GM11168 (cell line): ENCODE data around the gene ADAMTS19.

ENCODE experiments used
- in situ Hi-C: fragments of 300-500 bp; cut with MboI; formaldehyde crosslinking; loops from one replicate; pipeline ENCODE4 v1.12.0; 2022; ENCODE audit warnings: low sequenced_read_pairs; ENCODE audit not compliant: unreplicated experiment

The ADAMTS19 gene

DNA sequence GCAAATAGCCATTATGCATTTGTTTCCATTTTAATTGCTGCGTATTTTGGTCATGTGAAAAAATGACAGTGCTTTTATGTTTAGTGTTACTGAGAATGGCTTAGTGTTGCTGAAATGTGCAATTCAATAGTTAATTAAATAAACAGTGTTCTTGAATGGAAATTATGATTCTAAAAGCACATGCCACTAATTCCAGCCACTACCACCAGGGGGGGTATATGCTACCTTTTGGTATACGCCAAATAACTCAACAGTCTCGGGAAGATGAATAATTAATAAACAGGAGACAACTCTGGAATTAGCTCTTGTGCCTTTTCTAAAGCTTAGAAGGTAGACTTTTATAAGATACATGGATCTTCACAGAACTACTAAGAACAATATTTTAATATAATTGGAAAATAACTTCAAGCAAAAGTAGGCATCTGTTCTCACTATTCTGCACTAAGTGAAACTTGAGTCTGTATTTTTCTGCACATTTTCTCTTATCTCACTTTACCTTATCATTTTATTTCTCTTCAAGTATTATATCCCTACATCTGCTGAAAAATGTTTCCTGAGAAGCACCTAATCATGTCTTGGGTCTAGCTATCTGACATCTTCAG lies 204.3 kb downstream of the ADAMTS19 start:
- in situ Hi-C loops = no loop called here

DNA sequence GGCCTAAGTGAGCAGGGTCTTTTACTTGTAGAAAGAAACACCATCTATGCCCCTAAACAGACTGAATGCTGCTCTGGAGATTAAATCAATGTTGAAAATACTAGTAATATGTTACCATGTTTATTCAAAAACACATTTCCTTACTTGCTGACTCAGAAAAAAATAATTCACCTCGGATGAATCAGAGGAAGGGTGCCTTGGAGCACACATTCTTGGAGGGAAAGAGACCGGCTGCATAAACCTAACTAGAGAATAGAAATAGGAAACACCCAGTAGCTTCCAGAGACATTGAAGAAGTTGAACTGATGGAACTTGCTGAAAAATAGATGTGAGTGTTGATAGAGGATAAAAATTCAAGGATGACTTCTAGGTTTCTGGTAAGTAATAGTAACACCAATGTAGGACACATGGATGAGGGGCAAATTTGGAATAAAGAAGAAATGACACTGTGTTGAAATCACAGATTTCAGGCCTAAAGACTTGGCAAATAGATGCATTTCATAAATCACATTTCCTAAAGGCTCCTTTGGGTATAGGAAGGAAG lies 210.9 kb downstream of the ADAMTS19 start:
- in situ Hi-C loops = no loop called here

- in situ Hi-C loops = no loop called here
Observed at GRCh38 chr5:129672006-129672405, 211.9 kb downstream of the ADAMTS19 start.

DNA sequence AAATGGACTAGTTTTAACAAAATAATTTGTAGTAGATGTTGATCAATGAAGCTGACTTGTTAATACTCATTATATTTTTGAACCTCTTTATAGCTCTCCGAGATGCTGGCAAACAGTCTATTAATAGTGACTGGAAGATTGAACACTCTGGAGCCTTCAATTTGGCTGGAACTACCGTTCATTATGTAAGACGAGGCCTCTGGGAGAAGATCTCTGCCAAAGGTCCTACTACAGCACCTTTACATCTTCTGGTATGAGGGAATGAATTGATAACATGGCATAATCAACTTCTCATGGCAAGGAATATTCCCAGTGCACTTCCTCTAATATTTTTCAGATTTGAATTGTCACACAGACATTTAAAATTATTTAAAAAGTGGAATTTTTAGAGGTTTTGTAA lies 219.6 kb downstream of the ADAMTS19 start:
- in situ Hi-C loops = no loop called here

DNA sequence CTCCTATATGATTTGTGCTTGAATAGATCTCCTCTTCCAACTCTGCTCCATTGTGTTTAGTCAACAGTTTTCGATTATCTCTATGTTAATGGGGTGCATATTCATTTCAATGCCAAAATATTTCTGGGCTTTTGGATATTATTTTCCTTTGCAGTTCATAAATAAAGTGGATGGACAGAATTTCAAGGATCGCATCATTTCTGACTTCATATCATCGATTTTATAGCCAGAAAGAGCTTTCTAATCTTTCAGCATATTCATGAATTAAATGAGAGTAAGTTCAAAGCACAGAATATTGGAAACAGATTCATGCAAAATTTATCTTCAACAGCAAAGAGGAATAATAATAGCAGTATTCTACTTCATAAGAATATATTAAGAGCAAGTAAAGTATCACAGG lies 227.8 kb downstream of the ADAMTS19 start:
- in situ Hi-C loops = no loop called here

DNA sequence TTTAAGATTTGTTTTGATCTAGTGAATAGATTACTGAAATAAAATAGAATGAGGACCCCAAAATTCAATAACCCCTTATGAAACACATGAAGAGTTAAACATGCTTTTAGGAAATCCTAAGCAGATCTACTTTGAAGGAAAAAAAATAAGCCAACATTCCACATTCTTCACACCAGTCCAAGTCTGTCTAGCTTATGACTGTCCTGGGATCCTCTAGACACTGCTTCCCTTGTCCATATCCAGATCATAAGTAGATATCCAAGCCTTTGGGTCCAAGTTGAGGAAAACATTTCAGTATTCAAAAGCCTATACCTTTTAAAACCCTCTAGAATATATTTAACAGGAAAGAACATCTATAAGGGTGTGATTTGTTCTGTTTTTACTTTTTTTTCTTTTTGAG lies 228.9 kb downstream of the ADAMTS19 start:
- in situ Hi-C loops = no loop called here

DNA sequence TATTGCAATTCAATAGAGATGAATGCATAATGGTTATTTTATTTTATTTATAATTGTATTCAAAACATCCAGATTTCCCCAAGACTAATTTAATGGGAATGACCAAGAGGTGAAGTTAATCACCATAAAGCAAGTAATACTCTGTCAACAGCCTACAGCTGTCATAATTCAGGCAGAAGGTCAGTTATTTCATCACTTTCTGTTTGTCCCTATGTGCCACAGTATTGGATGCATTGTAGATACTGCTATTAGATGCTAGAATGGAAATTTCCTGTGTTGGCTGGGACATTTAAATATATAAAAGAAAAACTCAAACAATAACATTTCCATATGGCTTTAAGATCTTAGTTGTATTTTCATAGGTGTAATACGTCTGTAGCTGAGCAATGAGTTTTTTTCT lies 231.1 kb downstream of the ADAMTS19 start:
- in situ Hi-C loops = no loop called here

GRCh38 chr5:129696636-129697035 lies 236.5 kb downstream of the ADAMTS19 start:
- in situ Hi-C loops = no loop called here

DNA sequence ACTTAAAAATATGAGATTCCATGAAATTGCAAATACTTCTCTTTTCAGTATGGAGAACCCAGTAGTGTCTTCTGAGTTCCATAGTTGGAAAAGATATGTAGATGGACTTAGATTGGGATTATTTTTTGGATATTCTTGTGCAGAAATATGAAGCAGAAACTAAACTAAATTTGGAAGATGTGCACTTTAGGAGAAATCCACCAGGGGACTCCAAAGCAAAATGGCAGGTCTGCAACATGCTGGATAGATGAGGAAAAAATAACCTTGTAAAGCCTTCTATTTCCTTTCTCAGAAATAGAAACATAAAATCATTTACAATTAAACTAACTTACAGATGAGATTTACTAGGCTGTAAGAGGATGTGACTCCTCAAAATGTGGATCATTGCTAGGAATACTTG lies 238.6 kb downstream of the ADAMTS19 start:
- in situ Hi-C loops = no loop called here

DNA sequence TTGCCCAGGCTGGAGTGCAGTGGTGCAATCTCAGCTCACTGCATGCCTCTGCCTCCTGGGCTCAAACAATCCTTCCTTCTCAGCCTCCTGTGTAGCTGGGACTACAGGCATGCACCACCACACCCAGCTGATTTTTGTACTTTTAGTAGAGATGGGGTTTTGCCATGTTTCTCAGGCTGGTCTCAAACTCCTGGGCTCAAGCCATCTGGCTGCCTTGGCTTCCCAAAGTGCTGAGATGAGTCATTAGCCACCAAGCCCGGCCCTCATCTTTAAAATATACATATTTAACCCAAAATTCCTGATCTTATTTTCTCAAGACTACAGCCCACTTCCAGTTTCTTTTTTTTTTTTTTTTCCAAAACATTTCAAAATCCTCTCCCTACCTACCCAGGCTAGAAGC lies 256.1 kb downstream of the ADAMTS19 start:
- in situ Hi-C loops = no loop called here

- in situ Hi-C loops = no loop called here
Observed at GRCh38 chr5:129716651-129717050, 256.6 kb downstream of the ADAMTS19 start.

DNA sequence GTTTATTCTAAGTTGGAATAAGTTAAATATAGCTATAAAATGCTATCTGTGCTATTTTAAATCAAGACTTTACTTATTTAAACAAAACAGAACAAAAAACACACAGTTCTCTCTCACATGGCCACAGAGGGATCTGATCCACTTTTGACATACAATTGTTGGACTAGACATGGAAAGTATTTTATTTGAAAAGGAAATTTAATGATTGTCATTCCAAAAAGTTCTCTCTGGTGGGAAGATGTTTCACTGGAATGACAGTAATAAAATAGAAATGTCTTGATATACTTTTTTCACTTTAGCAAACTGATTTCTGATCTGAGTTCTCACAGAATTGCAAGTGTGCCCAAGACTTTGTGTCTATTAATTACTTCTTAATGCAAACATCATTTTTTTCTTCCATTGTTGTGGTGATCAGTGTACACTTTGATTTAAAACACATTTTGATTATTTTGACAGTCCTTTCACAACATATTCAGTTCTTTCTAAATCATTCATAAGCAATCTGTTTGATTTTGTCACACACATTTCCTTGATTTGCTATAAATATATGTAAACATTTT lies 257.7 kb downstream of the ADAMTS19 start:
- in situ Hi-C loops = no loop called here

DNA sequence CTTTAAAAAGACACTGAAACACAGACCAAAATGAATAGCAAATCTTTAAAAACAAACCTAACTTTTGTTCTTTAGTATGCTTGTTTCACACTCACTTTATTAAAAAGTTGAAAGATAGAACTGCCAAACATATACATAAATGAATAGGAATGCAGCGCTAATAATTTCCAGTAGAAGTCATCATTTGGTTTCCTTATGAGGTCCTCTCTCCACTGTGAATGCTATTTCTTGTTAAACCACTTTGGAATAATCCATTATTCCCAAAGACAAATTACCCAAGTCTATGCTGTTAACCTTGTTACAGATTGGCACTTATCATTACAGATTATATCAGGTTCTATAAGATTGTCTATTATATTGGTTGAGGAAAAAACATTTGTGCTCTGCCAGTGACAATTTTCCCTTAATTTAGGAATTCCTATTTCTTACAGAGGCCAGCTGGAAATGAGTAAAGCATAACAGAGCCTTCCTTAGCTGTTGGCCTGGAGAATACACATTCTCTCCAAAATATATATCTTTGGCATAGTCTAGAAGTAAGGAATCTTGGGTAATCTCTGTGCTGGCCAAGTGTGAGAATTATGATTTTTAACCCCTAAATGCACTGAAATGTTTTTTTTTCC lies 258.5 kb downstream of the ADAMTS19 start:
- in situ Hi-C loops = no loop called here

DNA sequence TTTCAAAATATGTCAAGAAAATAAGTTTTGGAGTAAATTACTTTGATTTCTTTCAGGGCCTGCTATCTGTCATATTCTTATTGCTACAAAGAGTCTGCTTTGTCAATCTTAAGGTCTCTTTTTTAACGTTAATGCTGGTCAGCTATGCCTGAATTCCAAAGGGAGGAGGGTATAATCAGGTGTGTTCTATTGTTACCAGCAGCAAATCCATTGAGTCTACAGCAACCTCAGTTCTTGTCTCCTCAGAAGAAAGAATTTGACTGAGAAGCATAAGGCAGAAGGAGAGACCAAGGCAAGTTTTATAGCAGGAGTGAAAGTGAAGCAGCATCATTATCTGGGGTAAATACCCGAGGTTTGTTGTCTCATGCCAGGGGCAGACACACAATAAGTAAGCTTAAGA lies 264.1 kb downstream of the ADAMTS19 start:
- in situ Hi-C loops = no loop called here

- in situ Hi-C loops = no loop called here
Observed at GRCh38 chr5:129724647-129725046, 264.5 kb downstream of the ADAMTS19 start.

DNA sequence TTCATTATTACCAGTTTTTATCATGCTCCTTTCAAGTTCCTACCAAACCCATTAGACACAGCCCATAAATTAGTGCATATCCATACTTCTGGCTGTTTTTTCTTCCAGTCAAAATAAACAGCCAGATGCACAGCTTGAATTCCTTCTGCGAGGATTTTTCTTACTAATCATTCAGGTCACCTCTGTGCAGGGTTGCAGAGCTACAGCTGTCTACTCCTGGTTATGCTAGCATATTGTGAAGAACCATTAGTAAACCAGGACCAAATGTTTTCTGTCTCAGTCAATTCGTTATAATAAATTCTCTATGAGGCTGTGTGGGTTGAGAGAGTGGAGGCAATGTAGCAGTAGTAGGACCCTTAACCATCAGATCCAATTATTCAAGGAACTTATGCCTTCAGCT lies 279.7 kb downstream of the ADAMTS19 start:
- in situ Hi-C loops = no loop called here

DNA sequence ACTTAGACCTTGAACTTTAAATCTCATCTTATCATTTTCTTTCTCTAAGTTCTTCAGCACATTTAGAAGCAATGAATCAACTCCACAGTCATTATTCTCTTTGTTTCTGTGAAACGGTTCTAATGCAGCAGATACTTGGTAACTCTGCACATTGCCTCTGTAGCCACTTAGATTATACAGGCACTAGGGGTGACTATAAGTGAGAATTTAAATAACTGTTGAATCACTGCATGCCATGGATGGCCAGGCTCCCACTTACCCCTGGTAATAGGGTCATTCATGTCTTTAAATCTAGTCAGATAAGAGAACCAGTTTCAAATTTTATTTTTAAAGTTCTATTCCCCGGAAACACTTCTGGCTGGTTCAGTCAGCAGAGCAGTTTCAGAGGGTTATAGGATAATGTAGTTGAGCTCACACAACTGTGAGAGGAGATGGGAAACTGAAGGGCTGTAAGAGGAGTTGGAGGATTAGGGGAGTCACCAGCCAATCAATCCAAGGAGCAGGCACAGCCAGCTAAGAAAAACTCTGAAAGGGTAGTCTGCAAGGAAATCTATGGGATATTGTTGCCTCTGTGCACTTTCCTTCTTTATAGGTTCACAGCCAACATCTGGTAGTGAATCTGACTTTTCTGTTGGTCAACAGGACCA lies 283.6 kb downstream of the ADAMTS19 start:
- in situ Hi-C loops = no loop called here

GRCh38 chr5:129745997-129746396 lies 285.9 kb downstream of the ADAMTS19 start:
- in situ Hi-C loops = no loop called here

DNA sequence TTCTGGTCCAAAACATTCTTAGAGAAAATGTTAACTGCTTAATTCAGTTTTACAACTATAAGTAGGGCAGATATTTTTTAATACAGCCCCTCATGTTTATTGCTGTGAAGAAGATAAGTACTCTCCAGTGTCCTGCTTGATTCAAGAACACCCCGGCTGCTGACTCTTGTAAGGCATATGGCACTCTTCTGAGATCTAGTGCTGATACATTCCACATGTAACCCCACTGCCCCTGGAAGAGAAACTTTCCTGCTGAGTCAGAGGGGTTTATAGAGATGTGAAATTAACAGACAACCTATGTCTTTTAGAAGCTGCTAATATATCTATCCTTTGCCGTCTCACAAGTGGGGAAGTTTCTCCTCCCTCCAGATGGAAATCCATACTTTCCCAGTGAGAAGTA lies 286.8 kb downstream of the ADAMTS19 start:
- in situ Hi-C loops = no loop called here

GRCh38 chr5:129747572-129748407 lies 287.7 kb downstream of the ADAMTS19 start, which contains the start of gene MINAR2:
TSS of gene MINAR2 (plus strand) at chr5:129748094. CDS start at chr5:129748191, 97 bp downstream.
- in situ Hi-C loops = no loop called here
